ENCODE measurements around the gene VPS13A. TPM values are rescaled to one million over a fixed set of nuclear protein-coding genes. Genes with fewer than 3 reads are reported as not detected.
A peak's percentile ranks its signal among the peaks of the same experiment; 100 is the strongest.

The VPS13A gene
- total and polyA plus RNA-seq, 8 donors, result 7.4 to 19.1 (median 15.6) TPM

GRCh38 chr9:77161191-77161590 lies 16.1 kb upstream of the VPS13A start:
- intact Hi-C loops (cut with DNase I), result no loop called here
- no peak for TF ChIP-seq CTCF (IDR thresholded peaks at IDR 0.05)
- H3K4me1 ChIP-seq, result peaks cover 0 to 8% (median 0%) of the 10 kb centered on the region in 3 donors
- FAIRE-seq, result no peak
- no peak for ATAC-seq
- WGBS, 2 donors, result 75 to 81% methylated on average over 3 of the region's 3 CpGs
- H3K27ac ChIP-seq, result no peak overlapping the region
- no peaks in the 10 kb centered on the region for H3K36me3 ChIP-seq
- no peak for DNase-seq
- no peak overlapping the region for H3K4me3 ChIP-seq
- no peaks in the 10 kb centered on the region for H3K27me3 ChIP-seq
- no peaks in the 10 kb centered on the region for H3K9me3 ChIP-seq

GRCh38 chr9:77161966-77162365 lies 15.4 kb upstream of the VPS13A start:
- Histone ChIP-seq H3K36me3 (no peaks in the 10 kb centered on the region), H3K9me3 (no peaks in the 10 kb centered on the region), H3K4me1 (peaks cover 0 to 5% (median 0%) of the 10 kb centered on the region in 3 donors), H3K27ac (no peak overlapping the region), H3K4me3 (no peak overlapping the region), H3K27me3 (no peaks in the 10 kb centered on the region)
- 56 to 67% methylated on average over 1 of the region's 1 CpG for WGBS, 2 donors
- FAIRE-seq, result no peak
- DNase-seq, result no peak
- ATAC-seq, result peak in 1 of 4 donors; percentile 22
- intact Hi-C loops (cut with DNase I), result no loop called here
- TF ChIP-seq CTCF (IDR thresholded peaks at IDR 0.05), result no peak

GRCh38 chr9:77162366-77162765 lies 15.0 kb upstream of the VPS13A start:
- no peak for FAIRE-seq
- peaks cover 0 to under 1% (median 0%) of the 10 kb centered on the region in 3 donors for H3K4me1 ChIP-seq
- no peaks in the 10 kb centered on the region for H3K9me3 ChIP-seq
- H3K36me3 ChIP-seq, result no peaks in the 10 kb centered on the region
- DNase-seq, result no peak
- intact Hi-C loops (cut with DNase I), result no loop called here
- no peak for ATAC-seq
- no peaks in the 10 kb centered on the region for H3K27me3 ChIP-seq
- TF ChIP-seq CTCF (IDR thresholded peaks at IDR 0.05), result no peak
- no peak overlapping the region for H3K27ac ChIP-seq
- WGBS, 2 donors, result 85 to 87% methylated on average over 4 of the region's 4 CpGs
- H3K4me3 ChIP-seq, result no peak overlapping the region

GRCh38 chr9:77163884-77164283 lies 13.4 kb upstream of the VPS13A start:
- no peak for TF ChIP-seq CTCF (IDR thresholded peaks at IDR 0.05)
- ATAC-seq (peak in 1 of 4 donors; percentile 35), FAIRE-seq (no peak), DNase-seq (no peak)
- Histone ChIP-seq H3K4me3 (no peak overlapping the region), H3K9me3 (no peaks in the 10 kb centered on the region), H3K36me3 (no peaks in the 10 kb centered on the region), H3K27me3 (no peaks in the 10 kb centered on the region), H3K27ac (no peak overlapping the region), H3K4me1 (no peaks in the 10 kb centered on the region)
- 32 to 46% methylated on average over 4 of the region's 4 CpGs for WGBS, 2 donors
- intact Hi-C loops (cut with DNase I), result no loop called here

- DNase-seq (no peak), ATAC-seq (no peak), FAIRE-seq (no peak)
- H3K4me3 ChIP-seq, result no peak overlapping the region
- 79 to 83% methylated on average over 4 of the region's 4 CpGs for WGBS, 2 donors
- intact Hi-C loops (cut with DNase I), result no loop called here
- H3K9me3 ChIP-seq, result no peaks in the 10 kb centered on the region
- H3K27me3 ChIP-seq, result no peaks in the 10 kb centered on the region
- no peak for TF ChIP-seq CTCF (IDR thresholded peaks at IDR 0.05)
- H3K36me3 ChIP-seq, result no peaks in the 10 kb centered on the region
- H3K27ac ChIP-seq, result no peak overlapping the region
- no peaks in the 10 kb centered on the region for H3K4me1 ChIP-seq
Measured at GRCh38 chr9:77166193-77166592, 11.1 kb upstream of the VPS13A start.

Measured in pancreas (tissue), 10 donors.